ENCODE data around the gene CNNM2. TPM values are rescaled to one million over a fixed set of nuclear protein-coding genes. Genes with fewer than 3 reads are reported as not detected.
"Not testable (repeated sequence)": the region's sequence is repeated elsewhere in the genome, so short reads cannot be mapped to it uniquely, and the experiment has no call there.

Gene CNNM2
- total RNA-seq, 3 donors from 2014 or later, result 22.6 to 53.2 (median 27.3) TPM

- intact Hi-C loops (cut with DNase I, micrococcal nuclease), result no loop called here
- H3K9me3 ChIP-seq, result no peaks in the 10 kb centered on the region
- DNase-seq (no peak), ATAC-seq (no peak)
- H3K4me3 ChIP-seq, result no peak overlapping the region
- TF ChIP-seq CTCF (IDR thresholded peaks at IDR 0.05), result no peak
- H3K4me1 ChIP-seq (ENCODE audit: low read depth), result peaks cover 11% of the 10 kb centered on the region
- no peaks in the 10 kb centered on the region for H3K36me3 ChIP-seq (ENCODE audit: low read depth)
Observed at GRCh38 chr10:102960157-102960556, 42.1 kb downstream of the CNNM2 start.

GRCh38 chr10:102962267-102962666, 44.2 kb downstream of the CNNM2 start:
- H3K9me3 ChIP-seq, result no peaks in the 10 kb centered on the region
- H3K4me3 ChIP-seq, result no peak overlapping the region
- H3K4me1 ChIP-seq (ENCODE audit: low read depth), result peaks cover 26% of the 10 kb centered on the region
- intact Hi-C loops (cut with DNase I, micrococcal nuclease), result no loop called here
- no peaks in the 10 kb centered on the region for H3K36me3 ChIP-seq (ENCODE audit: low read depth)
- no peak for ATAC-seq
- TF ChIP-seq CTCF (IDR thresholded peaks at IDR 0.05), result no peak
- no peak for DNase-seq

GRCh38 chr10:102962951-102963755, 45.1 kb downstream of the CNNM2 start:
- TF ChIP-seq CTCF (IDR thresholded peaks at IDR 0.05), result no peak
- DNase-seq (no peak), ATAC-seq (no peak)
- no peak overlapping the region for H3K4me3 ChIP-seq
- intact Hi-C loops (cut with DNase I, micrococcal nuclease), result no loop called here
- H3K4me1 ChIP-seq (ENCODE audit: low read depth), result peaks cover 35% of the 10 kb centered on the region
- no peaks in the 10 kb centered on the region for H3K36me3 ChIP-seq (ENCODE audit: low read depth)
- H3K9me3 ChIP-seq, result no peaks in the 10 kb centered on the region

- no peaks in the 10 kb centered on the region for H3K9me3 ChIP-seq
- no peak for DNase-seq
Observed at GRCh38 chr10:102963756-102964025, 45.6 kb downstream of the CNNM2 start.

GRCh38 chr10:102964064-102964463, 46.0 kb downstream of the CNNM2 start:
- ATAC-seq; H3K4me3 ChIP-seq; H3K9me3 ChIP-seq; intact Hi-C loops (cut with DNase I, micrococcal nuclease); H3K36me3 ChIP-seq (ENCODE audit: low read depth); DNase-seq: not testable (repeated sequence)
- H3K4me1 ChIP-seq (ENCODE audit: low read depth), result peaks cover 35% of the 10 kb centered on the region

More at GRCh38 chr10:102963756-102964025, 45.6 kb downstream of the CNNM2 start:
- no peak for TF ChIP-seq CTCF (IDR thresholded peaks at IDR 0.05)
- ATAC-seq, result no peak
- Histone ChIP-seq H3K4me1 (ENCODE audit: low read depth) (peaks cover 35% of the 10 kb centered on the region), H3K36me3 (ENCODE audit: low read depth) (no peaks in the 10 kb centered on the region), H3K4me3 (no peak overlapping the region)
- intact Hi-C loops (cut with DNase I, micrococcal nuclease), result no loop called here

GRCh38 chr10:102964713-102965112, 46.6 kb downstream of the CNNM2 start:
- H3K4me3 ChIP-seq, result no peak overlapping the region
- intact Hi-C loops (cut with DNase I, micrococcal nuclease), result no loop called here
- peaks cover 35% of the 10 kb centered on the region for H3K4me1 ChIP-seq (ENCODE audit: low read depth)
- H3K9me3 ChIP-seq, result no peaks in the 10 kb centered on the region
- no peak for TF ChIP-seq CTCF (IDR thresholded peaks at IDR 0.05)
- no peaks in the 10 kb centered on the region for H3K36me3 ChIP-seq (ENCODE audit: low read depth)
- DNase-seq, result no peak
- no peak for ATAC-seq

Data from mucosa of descending colon (tissue), 3 donors.